HG03439 (cell line): ENCODE data around the gene TIFAB.

ENCODE experiments used
- ATAC-seq: cut with Tn5 transposase; IDR thresholded peaks from one replicate; pipeline ENCODE4 v1.9.1; 2021; ENCODE audit warnings: mild to moderate bottlenecking, moderate library complexity; ENCODE audit not compliant: unreplicated experiment

The TIFAB gene

DNA sequence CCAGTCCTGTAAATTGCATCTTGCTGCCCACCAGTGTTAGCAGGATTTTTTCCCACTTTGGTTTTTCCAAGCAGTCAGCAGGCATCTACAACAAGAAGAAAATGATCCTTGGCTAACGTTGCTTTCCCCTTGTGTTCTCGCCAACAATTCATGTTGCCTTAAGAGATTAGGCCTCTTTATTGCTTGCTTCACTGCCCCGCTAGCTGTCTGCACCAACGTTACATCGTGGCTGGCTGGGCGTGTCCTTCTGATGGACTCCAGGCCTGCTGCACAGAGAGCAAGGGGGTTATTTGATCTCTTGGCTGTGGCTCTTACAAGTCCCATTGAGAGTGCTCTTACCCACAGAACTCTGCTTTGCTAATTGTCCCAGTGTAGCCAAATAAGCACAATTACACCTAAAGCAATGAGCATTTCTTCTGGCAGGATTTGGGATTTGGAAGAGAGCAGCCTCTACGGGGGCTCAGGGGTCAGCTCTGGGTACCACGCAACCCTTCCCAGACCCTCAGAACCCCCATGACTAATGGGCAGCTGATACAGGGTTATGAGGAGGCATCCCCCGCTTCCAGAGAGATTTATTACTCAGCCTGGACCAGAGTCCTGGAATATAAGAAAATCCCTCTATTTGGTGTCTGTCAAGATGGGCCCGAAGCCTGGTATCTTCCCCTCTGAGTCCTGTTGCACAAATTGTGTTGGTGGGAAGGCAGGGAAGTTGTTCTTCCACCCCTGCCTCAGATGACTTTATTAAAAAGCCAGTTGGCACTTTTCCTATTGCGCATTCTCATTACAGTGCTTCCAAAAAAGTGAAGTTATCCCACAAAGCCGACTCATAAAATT lies 22.6 kb downstream of the TIFAB start:
- no peak for ATAC-seq

DNA sequence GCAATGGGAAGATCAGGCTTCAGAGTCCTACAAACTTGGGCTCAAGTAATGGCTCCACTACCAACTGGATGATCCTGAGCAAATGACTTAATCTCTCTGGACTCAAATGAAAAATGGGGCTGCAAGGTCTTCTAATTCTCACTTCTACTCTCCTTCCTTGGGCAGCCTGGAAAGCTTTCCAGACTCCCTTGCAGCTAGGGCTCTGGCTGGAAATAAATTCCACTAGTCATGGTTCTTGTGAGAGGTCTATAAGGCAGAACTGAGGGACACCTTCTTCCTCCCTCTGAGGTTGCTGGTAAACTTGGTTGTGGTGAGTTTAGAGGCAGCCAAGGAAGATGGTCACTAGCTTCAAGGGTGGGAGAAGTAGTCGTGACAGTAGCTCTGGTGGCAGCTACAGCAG lies 23.6 kb downstream of the TIFAB start:
- ATAC-seq: no peak

DNA sequence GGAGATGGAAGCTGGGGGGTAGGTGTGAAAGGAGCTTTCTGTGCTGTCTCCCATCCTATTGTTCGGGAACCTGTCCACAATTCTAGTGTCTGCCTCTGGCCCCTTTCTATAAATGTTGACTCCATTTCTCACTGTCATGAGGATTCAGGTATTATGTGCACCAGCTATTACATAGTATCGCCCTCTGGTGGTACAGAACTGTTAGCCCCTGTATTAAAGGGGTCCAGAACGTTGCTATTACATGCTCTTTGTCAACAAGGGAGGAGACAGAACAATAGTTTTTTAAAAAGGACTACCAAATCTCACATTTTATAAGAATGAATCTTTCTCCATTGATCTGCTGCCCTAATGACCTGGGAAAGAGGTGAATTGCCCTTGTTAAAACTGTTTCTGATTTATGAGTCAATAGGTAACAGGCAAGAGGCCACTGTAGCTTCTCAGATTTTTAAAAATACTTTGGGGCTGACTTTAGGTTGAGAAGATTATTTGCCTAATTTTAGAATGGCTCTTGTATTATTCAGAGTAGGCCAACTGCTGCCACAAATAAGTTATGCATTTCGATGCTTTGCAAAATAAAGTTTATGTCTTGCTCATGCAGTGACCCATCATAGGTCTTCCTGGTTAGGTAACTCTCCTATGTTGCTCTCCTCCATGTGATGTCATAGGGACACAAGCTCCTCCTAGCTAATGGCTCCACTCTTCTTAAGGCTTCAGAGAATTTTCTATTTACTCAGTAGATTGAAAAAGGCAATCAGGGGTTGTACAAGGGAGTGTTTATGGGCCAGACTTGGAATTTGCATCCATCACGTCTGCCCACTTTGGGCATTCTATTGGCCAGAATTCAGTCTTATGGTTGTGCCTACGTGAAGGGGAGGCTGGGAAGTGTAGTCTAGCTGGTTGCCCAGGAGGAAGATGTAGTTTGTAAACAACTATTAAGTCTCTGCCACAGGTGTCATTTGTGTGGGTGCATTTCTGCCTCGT lies 25.8 kb downstream of the TIFAB start:
- peak; percentile 84 for ATAC-seq

DNA sequence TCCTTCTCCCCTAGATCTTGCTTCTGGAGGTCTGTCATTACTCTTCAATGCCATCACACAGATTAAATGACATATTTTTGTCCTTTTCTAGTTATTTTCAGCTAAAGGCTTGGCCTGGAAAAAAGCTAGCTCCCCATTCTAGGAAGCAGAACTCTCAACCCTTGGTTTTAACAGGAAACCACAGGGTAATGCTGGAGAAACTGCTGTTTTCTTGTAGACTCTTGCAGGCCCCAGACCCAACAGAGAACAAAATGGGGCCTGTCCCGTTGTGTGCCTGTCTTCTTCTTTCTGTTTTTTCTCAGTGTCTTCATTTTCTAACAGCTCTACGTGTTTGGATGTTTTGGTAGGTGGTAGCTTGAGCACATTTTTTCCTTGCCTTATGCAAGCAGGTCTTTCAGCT lies 26.5 kb downstream of the TIFAB start:
- no peak for ATAC-seq

DNA sequence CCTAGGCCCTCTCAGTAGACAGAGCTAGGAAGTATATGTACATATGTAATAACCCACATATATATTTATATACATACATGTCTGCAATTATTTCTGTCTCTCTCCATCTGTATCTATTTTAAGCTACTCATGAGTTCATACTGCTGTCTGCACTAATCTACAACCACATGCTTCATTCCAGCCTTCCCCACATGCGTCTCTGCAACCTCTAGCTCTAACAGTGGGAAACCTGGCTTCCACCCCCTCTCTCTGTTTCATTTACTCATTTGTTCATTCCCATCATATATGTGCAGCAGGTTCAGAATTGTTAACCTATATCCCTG lies 28.3 kb downstream of the TIFAB start:
- ATAC-seq: no peak

DNA sequence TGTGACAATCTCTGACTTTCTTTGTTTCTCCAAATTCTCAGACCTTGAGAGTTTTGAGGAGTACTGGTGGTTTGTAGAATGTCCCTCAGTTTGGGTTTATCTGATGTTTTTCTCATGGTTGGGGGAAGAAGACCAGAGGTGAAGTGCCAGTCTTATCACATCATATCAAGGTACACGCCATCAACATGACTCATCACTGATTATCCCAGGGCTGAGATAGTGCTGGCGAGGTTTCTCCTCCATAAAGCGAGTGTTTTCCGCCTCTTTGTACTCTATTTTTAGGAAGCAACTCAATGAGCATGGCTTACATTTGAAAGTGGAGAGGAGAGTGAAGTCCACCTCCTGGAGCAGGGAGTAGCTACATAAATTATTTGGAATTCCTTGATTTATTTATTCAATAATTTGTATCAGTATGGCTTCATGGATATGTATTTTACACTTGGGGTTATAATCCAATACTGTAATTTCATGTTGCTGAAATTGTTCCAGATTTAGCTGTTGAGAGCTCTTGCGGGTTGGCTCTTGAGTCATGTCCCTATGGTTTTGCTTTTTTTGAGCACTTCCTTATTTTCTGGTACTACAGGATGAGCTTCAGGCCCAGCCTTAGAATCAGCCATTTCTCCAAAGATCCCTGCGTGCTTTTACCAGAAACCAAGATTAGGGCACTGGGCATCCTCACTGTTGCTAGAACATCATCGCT lies 28.9 kb downstream of the TIFAB start:
- ATAC-seq: no peak

DNA sequence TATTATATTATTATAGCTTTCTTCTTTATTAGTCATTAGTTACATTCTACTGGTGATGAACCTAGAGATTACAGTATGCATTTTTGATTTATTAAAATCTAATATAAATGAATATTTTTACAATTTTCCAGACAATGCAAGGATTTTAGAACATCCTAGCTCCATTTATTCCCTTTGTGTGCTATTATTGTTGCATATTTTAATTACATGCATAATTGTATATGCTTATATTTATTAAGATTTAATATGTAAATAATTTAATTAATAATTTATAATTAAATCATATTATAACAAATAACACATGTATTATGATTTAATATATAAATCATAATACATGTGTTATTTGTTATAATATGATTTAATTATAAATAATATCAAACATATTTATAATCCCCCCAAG lies 29.7 kb downstream of the TIFAB start:
- ATAC-seq: no peak

DNA sequence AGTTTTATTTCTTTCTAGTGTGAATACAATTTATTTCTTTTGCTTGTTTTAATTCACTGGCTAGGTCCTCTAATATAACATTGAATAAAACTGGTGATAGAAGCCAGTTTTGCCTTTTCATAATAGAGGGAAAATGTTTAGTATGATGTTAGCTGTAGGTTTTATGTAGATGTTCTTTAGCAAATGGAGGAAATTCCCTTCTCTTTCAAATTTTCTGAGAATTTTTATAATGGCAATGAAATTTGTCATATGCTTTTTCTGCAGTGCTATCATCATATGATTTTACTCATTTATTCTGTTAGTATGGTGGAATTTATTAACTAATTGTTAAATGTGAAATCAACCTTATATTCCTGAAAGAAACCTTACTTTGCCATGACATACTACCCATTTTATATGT lies 35.1 kb downstream of the TIFAB start:
- no peak for ATAC-seq

DNA sequence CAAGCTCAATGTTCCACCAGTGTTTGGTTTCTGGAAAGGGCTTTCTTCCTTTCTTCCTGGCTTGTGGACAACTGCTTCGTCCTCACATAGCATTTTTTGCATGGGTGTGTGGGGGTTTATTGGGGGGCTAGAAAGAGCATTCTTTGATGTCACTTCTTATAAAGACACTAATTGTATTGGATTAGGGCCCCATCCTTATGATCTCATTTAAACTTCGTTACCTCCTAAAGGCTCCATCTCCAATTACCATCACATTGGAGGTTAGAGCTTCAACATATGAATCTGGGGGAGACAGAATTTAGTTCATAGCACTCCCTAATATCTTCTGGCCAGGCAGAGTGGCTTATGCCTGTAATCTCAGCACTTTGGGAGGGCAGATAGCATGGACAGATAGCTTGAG lies 47.1 kb downstream of the TIFAB start:
- ATAC-seq: no peak

DNA sequence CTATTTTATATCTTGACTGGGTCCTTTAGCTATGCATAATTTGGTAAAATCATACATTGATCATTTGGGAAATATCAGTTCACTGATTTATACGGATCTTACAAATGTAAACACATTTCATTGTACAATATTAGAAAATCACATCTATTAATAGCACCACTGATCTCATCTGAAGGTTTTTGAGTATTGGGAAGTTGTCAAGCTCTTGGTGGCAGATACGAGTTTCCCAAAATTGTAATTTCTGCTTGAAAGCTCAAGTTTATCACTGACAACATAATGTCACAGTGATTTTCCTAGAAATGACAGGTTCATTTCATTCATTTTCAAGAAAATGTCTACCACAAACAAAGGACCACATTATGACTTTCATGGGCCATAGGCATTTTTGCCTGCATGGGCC lies 50.1 kb downstream of the TIFAB start:
- no peak for ATAC-seq

DNA sequence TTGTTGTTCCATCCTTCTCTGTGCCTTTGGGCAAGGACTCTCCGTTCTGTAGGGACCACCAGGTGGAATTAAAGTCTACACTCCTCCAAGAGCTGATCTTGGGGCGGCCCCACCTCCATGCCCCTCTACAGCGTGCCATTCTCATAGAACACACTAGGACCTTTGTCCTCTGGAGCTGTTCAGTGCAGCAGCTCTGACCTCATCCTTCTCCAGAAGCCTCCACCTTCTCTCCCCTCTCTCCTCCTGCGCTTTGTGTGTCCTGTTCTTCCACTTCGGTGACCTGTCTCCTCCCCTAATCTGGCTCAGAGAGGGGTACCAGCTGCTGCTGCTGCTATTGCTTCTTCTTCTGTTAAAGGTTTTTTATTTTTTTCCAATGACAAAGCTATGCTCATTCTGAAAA lies 51.3 kb downstream of the TIFAB start:
- ATAC-seq: no peak

DNA sequence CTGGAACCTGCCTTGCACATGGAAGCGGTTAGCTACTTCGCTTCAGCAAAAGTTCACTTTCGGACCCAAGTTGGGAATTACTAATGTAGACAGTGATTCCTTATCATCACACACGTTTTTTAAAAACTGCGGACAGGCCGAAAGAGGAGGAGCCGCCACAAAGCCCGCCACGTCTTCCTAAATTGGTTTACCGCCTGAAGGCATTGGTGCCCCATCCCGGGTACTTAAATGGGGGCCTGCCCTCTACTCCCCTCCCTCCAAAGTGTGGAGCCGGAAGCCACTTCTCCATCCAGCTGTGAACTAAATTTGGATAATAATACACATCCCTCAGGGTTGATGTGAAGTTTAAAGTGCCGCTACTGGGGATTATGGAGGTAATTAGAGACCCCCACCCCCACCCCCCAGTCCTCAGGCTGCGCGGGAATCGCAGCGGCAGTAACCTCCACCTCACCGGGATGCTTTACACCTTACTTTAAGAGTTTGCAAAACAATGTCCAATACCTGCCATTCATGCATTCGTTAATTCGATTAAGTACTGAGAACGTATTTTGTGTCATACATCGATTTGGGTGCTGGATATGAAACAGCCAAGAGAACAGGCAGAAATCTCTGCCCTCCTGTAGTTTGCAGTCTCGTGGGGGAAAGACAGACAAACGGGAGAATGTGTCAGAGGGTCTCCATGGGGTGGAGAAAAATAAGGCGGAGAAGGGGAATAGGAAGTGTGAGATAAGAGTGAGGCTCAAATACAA lies 52.2 kb downstream of the TIFAB start:
- ATAC-seq: no peak

DNA sequence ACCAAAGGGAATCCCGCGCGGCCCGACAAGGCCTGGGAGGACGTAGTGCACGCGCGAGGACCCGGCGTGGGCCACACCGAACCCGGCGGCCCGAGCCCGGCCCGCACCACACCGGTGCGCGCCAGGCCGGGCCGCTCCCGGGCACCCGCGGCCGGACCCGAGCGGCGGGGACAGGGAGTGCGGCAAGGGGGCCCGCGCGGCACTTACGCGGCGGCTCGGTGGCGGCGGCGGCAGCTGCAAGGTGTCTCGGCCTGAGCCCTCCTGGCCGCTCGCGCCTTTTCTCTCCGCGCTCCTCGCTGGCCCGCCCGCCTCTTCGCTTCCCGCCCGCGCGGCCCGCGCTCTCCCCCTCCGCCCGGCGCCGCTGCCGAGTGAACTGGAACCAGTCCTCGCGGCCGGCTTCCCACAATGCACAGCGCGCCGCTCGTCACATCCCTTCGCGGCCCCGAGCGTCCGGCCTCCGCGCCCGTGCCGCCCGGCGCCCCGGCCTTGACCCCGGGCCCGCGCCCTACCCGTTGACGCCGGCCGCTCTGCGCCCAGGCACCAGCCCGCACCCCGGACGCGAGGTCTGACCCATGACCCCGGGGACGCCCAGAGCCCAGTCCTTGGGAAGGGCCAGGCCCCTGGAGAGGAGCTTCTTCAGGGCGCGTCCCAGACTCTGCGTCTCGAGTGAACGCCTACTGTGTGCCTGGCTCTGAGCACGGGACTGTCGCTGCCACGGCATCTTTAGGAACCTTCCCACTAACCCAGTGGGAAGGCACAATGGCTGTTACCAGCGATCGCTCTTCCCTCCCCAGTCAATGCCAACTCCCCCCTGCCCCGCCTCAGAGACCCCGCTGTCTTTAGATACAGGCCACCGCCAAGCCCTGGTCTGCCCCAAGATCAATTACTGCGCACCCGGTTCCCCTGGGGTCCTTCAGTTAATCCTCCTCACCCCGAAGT lies 53.0 kb downstream of the TIFAB start, which contains the start of gene MACROH2A1:
Gene MACROH2A1, minus strand, starts transcription at position 377 of the 939 bp plus-strand sequence. CDS start 10,138 bp downstream, outside the sequence.
- ATAC-seq: peak; percentile 82

DNA sequence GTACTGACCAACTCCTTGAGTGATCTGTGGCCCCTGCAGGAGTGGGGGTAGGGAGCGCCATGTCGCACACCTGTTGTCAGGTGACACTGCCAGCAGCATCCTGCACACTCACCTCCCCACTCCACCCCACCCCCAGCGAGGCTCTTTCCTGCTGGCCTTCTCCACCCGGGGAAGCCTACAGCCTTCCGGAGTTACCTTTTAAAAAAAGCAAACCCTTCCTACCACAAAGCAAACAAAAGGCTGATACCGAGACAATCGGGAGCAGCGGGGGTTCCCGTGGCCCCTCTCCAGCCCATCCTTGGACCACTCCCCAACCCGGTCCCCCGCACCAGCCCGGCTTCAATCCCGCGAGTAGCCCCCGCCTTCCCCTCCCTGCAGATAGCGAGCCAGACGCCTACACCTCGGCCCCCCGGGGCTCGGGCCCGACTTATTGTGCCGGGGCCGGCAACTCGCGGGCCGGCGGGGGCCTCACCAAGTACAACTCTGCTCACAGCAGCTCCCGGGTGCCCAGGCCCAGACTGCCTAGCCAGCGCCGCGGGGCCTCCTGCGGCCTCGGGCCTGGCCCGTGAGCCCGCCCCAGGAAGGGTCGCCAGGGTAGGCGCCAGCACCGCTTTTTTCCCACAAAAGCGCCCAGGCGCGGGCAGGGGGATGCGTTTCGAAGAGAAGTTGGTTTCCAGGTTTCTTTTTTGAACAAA lies 53.8 kb downstream of the TIFAB start:
- peak; percentile 42 for ATAC-seq
